ENCODE measurements around the gene MTARC2.

- no peak for TF ChIP-seq ZNF263 (CRISPR knock-in tag; IDR thresholded peaks at IDR 0.05; ENCODE audit: low read depth)
- TF ChIP-seq, protein P1, sequence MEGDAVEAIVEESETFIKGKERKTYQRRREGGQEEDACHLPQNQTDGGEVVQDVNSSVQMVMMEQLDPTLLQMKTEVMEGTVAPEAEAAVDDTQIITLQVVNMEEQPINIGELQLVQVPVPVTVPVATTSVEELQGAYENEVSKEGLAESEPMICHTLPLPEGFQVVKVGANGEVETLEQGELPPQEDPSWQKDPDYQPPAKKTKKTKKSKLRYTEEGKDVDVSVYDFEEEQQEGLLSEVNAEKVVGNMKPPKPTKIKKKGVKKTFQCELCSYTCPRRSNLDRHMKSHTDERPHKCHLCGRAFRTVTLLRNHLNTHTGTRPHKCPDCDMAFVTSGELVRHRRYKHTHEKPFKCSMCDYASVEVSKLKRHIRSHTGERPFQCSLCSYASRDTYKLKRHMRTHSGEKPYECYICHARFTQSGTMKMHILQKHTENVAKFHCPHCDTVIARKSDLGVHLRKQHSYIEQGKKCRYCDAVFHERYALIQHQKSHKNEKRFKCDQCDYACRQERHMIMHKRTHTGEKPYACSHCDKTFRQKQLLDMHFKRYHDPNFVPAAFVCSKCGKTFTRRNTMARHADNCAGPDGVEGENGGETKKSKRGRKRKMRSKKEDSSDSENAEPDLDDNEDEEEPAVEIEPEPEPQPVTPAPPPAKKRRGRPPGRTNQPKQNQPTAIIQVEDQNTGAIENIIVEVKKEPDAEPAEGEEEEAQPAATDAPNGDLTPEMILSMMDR (IDR thresholded peaks at IDR 0.05), result no peak
- TF ChIP-seq, protein P2, sequence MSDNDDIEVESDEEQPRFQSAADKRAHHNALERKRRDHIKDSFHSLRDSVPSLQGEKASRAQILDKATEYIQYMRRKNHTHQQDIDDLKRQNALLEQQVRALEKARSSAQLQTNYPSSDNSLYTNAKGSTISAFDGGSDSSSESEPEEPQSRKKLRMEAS (CRISPR knock-in tag; IDR thresholded peaks at IDR 0.05), result no peak
These were observed 35.3 kb downstream of the MTARC2 start for GRCh38 chr1:220783453-220783852.
